Measurements from ENCODE around the gene ALKBH4.
"Not testable (repeated sequence)": the region's sequence is repeated elsewhere in the genome, so short reads cannot be mapped to it uniquely, and the experiment has no call there.

The ALKBH4 gene

GRCh38 chr7:102478314-102479208 is 13.9 kb upstream of the ALKBH4 start, which contains the start of gene POLR2J:
POLR2J (minus strand) TSS chr7:102478922; CDS start chr7:102478860, 62 bp downstream.
- not testable (repeated sequence) for DNase-seq (ENCODE audit: low read depth, low spot score)

- DNase-seq (ENCODE audit: low read depth, low spot score) = not testable (repeated sequence)
These were observed 10.2 kb upstream of the ALKBH4 start for GRCh38 chr7:102474736-102475435.

GRCh38 chr7:102474116-102474515 is 9.5 kb upstream of the ALKBH4 start:
- DNase-seq (ENCODE audit: low read depth, low spot score) = not testable (repeated sequence)

GRCh38 chr7:102473271-102473991 is 8.8 kb upstream of the ALKBH4 start:
- DNase-seq (ENCODE audit: low read depth, low spot score) = no peak

- no peak for DNase-seq (ENCODE audit: low read depth, low spot score)
These were observed 7.7 kb upstream of the ALKBH4 start for GRCh38 chr7:102472126-102473041.

DNA sequence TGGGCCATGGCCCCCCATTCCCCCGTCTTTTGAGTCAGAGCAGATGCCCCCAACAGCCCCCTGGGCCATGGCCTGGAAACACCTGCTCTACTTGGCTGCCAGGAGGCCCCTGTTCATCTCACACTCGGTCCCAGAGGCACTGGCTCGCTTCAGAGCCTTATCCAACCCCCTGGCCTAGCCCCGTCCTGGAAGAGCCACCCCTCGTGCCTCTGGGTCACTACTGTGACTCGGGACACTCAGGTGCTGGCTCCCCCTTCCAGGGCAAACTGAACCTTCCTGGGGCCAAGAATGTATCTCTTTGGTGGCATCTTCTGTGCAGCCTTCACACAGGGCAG is 7.1 kb upstream of the ALKBH4 start:
- no peak for DNase-seq (ENCODE audit: low read depth, low spot score)

DNA sequence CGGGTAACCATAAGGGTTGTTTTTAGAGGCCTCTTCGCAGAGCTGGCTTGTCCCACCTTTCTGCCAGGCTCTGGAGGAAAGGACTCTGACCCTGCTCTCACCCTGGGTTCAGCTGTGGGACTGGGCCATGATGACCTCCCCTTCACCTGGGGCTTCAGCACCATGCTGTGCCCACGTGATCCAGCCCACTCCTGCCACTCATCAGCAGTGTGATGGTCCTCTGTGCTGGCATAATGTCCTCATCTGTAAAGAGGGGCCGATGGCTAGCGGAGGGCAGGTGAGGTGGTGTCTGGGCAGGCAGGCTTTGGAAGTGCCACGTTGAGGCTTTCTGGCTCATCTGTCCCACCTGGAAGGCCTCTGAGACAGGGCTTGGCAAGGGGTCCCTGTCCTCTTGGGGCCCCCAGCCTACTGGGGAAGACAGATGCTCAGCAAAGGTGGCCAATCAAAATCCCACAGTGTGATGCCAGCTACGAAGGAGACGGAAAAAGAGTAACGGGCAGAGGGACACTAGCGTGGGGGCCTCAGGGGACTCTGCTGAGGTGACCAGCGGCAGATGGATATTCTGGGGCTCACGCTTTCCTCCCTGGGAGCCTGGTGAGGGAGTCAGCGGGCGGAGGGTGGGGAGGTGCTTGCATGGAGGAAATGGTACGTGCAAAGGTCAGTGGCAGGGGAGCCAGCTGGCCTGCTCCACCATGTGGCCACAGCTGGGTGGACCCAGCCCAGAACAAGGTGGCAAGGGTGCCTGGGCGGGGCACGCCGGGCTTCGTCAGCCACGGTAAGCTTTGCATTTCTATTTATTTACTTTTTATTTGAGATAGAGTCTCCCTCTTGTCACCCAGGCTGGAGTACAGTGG is 5.5 kb upstream of the ALKBH4 start:
- DNase-seq (ENCODE audit: low read depth, low spot score) = no peak

GRCh38 chr7:102469351-102469971 is 4.8 kb upstream of the ALKBH4 start:
- DNase-seq (ENCODE audit: low read depth, low spot score) = no peak

GRCh38 chr7:102468478-102469350 is 4.1 kb upstream of the ALKBH4 start:
- no peak for DNase-seq (ENCODE audit: low read depth, low spot score)

- DNase-seq (ENCODE audit: low read depth, low spot score) = no peak
These were observed 3.2 kb upstream of the ALKBH4 start for GRCh38 chr7:102467581-102468477.

- no peak for DNase-seq (ENCODE audit: low read depth, low spot score)
These were observed 1.4 kb upstream of the ALKBH4 start for GRCh38 chr7:102466097-102466496.

DNA sequence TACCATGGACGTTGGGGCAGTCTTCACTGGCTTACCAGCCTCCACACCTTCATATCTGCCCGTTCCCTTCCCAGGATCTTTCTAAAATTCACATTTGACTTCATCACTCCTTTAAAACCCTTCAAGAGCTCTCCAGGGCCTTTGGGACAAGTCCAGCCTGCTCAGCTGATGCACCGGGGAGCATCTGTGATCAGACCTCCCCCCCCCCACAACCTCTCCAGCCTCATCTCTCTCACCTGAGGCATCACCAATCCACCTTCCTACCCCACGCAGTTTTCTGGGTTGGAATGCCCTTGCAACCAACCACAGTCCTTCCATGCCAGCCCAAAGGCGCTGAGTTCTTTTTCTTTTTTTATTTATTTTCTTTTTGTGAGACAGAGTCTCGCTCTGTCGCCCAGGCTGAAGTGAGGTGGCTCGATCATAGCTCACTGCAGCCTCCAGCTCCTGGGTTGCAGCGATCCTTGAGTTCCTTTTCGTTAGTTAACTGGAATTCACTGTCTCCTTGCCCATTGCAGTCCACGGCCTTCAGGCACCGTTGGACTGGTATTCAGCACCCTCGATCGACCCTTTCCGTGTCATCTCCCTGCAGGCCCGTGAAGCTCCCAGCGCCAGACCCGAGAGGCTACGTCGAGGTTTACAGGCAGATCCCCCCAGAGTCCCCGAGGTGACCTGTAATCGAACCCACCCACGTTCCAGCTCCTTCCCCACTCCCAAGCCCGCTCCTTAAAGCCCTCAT is 654 bp downstream of the ALKBH4 start:
- no peak for DNase-seq (ENCODE audit: low read depth, low spot score)

DNA sequence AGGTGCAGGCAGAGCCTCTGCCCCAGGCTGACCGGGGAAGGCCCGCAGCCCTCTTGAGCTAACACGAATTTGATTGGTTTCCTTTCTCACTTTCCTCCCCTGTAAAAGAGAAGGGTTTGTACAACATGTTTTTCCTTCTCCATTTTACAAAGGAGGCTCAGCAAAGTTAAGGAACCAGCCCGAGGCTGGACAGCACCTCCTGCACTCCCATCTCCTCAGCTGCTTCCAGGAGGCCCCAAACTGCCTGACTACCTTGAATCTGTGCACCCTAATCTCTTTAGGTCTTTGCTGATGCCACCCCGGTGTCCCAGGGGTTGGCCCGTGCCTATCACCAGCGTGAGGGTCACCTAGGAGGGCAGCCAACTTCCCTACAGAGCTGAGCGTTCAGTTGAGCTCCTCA is 4.2 kb downstream of the ALKBH4 start:
- no peak for DNase-seq (ENCODE audit: low read depth, low spot score)

DNA sequence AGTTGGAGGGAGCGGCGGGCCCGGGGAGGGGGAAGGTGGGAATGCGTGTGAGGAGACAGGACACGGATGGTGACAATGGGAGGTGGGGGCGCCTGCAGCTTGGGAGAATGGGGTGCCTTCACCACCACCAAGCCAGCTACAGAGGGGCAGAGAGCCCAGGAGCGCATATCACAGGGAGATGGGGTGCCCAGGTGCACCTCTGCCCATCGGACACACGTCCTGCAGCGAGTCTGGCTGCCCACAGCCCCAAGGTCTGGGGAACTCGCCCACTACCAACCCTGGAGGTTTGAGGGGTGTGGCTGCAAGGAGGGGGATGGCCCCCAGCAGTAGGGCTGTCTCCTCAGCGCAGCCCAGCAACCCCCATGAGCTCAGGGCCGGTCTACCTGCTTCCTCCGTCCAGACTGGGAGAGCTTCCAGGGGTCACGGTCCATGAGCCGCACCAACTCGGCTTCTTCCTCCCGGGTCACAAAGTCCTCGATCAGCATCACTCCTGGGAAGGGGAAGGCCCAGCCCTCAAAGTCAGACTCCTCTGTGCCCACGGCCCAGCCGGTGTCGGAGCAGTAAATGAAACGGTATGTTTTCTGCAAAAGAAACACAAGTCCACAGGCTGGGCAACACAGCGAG is 5.3 kb downstream of the ALKBH4 start:
- DNase-seq (ENCODE audit: low read depth, low spot score) = no peak

DNA sequence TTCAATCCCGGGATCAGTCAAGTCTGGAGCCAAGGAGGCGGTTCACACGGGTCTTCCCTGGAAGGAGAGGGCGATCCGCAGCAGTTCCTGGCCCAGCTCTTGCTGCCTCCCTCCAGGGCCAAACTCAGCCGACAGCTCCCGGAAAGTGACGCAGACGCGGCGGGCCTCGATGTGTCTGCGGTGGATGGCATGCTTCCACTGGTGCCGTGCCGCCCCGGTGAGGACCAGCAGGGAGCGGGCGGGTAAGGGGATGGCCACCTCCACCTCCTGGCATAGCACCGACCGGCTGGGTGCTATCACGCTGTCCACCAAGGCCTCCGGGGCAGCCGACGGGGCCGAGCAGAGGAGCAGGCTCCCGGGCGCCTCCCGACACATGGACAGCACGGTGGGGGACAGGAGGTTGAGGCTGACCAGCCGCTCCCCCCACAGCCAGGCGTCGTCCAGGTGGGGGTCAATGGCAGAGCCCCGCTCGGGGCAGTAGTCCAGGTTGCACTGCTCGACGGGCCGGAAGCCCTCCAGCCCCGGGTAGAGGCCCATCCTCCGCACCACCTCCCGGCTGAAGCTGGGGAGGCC is 7.2 kb downstream of the ALKBH4 start:
- no peak for DNase-seq (ENCODE audit: low read depth, low spot score)

DNA sequence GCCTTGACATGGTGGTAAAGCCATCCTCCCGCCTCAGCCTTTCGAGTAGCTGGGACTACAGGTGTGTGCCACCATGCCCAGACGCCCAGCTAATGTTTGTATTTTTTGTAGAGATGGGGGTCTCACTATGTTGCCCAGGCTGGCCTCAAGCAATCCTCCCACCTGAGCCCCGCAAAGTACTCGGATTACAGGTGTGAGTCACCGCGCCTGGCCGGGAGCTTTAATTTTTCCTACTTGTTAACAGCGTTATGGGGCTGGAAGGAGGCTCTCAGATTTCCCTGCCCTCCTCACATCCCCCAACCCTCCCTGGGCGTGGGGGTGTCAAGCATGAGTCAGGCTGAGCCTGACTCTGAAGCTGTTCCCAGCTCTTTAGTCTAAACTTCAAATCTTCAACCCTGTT is 8.3 kb downstream of the ALKBH4 start:
- DNase-seq (ENCODE audit: low read depth, low spot score) = no peak

Measured in brain pericyte (primary cell).